22Rv1 (cell line): ENCODE results near the gene BCAP31.

Source experiments
- H3K27ac ChIP-seq: fragments of 450-650 bp; 2 replicates; pipeline ENCODE4 v1.5.1; 2017
- ZFX ChIP-seq: fragments of 450-650 bp; IDR thresholded peaks from 2 replicates; pipeline ENCODE4 v1.6.1; 2017; ENCODE audit warnings: antibody characterized with exemption, borderline replicate concordance
- TF ChIP-seq, protein P1 (sequence below): fragments of 450-650 bp; IDR thresholded peaks from 2 replicates; pipeline ENCODE4 v1.5.1; 2017; ENCODE audit warnings: mild to moderate bottlenecking

Gene BCAP31

DNA sequence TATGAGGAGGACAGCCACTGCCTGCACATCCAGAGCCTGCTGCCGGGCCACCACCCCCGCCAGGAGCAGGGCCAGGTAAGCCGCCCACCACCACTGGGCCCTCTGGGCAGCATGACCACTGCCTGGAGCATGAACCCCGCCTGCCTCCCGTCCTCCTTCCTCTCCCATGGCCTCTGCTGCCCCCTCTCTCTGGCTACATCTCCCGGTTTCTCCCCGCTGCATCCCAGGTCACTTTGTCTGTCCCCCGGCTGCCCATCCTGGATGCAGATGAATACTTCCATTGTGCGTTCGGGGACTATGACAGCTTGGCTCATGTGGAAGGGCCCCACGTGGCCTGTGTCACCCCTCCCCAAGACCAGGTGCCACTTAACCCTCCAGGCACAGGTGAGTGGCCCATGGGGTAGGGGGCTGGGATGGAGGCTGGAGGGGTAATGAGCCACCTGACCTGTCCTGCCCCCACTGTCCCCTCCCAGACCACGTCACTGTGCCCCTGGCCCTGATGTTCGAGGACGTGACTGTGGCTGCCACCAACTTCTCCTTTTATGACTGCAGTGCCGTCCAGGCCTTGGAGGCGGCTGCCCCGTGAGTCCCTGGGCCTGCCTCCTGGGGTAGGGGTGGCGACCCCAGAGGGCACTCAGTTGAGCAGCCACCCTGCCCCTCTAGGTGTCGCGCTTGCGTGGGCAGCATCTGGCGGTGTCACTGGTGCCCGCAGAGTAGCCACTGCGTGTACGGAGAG, 45.8 kb upstream of the BCAP31 start:
- H3K27ac ChIP-seq, result no peak overlapping the region
- TF ChIP-seq ZFX, result no peak
- TF ChIP-seq, protein P1, sequence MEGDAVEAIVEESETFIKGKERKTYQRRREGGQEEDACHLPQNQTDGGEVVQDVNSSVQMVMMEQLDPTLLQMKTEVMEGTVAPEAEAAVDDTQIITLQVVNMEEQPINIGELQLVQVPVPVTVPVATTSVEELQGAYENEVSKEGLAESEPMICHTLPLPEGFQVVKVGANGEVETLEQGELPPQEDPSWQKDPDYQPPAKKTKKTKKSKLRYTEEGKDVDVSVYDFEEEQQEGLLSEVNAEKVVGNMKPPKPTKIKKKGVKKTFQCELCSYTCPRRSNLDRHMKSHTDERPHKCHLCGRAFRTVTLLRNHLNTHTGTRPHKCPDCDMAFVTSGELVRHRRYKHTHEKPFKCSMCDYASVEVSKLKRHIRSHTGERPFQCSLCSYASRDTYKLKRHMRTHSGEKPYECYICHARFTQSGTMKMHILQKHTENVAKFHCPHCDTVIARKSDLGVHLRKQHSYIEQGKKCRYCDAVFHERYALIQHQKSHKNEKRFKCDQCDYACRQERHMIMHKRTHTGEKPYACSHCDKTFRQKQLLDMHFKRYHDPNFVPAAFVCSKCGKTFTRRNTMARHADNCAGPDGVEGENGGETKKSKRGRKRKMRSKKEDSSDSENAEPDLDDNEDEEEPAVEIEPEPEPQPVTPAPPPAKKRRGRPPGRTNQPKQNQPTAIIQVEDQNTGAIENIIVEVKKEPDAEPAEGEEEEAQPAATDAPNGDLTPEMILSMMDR, result no peak

DNA sequence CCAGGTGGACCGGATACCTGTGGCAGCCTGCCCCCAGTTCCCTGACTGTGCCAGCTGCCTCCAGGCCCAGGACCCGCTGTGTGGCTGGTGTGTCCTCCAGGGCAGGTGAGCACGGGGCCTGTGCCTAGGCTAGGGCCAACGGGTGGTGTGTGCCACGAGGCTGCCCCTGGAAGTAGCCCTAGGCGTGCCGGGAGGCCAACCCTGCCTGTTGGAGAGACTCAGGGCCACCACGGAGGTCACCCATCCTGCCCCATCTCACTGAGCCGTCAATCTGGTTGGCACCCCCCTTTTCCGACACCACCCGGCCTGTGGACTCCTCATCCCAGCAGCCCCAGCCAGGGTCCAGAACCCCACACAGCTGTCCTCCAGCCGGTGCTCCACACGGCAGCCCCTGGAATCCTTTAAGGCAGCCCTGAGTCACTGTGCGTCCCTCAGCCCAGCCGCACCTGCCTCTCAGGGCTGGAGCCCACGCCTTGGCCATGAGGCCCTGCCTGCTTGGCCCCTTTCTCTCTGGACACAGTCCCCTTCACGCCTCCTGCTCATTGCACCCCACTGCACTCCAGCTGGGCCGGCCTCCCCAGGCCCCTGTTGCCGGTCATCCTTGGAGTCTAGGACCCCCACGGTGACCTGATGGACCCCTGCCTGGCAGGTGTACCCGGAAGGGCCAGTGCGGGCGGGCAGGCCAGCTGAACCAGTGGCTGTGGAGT, 45.1 kb upstream of the BCAP31 start:
- H3K27ac ChIP-seq, result no peak overlapping the region
- TF ChIP-seq ZFX, result no peak
- TF ChIP-seq, protein P1, result no peak

DNA sequence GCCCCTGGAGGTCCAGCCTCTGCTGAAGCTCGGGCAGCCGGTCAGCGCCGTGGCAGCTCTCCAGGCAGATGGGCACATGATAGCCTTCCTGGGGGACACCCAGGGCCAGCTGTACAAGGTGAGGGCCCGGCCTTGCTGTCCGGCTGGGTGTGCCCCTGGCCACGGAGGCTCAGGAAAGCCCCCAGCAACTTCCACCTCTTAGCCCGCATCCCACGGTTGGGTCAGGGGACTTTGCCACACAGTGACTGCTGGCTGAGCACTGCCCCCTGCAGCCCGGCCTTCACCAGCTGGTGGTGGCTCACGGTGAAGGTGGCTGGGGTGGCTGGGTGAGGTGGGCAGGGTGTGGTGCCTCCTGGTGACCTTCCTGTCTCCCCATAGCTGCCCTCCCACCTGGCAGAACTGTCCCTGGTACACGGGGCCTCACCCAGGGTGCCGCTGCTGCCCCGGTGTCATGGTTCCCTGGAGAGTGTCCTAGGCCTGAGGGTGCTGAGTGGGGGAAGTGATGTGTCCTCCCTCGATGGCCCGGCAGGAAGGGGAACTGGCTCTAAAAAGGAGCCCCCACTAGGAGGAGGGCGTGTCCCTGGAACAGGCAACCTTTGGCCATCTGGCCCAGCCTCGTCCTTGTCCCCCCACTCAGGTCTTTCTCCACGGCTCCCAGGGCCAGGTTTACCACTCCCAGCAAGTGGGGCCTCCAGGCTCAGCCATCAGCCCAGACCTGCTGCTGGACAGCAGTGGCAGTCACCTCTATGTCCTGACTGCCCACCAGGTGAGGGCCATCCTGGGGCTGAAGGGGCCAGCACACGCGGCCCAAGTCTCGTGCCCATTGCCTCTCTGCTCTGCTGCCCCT, 44.3 kb upstream of the BCAP31 start:
- H3K27ac ChIP-seq, result no peak overlapping the region

DNA sequence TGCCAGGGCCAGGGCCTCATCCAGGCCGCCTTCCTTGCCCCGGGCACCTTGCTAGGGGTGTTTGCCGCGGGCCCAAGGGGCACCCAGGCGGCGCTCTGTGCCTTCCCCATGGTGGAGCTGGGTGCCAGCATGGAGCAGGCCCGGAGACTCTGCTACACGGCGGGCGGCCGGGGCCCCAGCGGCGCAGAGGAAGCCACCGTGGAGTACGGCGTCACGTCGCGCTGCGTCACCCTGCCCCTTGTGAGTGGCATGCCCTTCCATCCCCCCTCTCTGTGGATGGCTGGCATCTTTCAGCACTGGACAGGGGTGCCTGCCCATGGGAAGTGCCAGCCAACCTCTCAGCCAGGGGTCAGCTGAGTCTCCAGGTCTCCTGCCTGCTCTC, 43.5 kb upstream of the BCAP31 start:
- no peak overlapping the region for H3K27ac ChIP-seq
- TF ChIP-seq ZFX, result no peak
- TF ChIP-seq, protein P1, result no peak

More for the DNA sequence above, 44.3 kb upstream of the BCAP31 start:
- no peak for TF ChIP-seq ZFX
- TF ChIP-seq, protein P1, result no peak

DNA sequence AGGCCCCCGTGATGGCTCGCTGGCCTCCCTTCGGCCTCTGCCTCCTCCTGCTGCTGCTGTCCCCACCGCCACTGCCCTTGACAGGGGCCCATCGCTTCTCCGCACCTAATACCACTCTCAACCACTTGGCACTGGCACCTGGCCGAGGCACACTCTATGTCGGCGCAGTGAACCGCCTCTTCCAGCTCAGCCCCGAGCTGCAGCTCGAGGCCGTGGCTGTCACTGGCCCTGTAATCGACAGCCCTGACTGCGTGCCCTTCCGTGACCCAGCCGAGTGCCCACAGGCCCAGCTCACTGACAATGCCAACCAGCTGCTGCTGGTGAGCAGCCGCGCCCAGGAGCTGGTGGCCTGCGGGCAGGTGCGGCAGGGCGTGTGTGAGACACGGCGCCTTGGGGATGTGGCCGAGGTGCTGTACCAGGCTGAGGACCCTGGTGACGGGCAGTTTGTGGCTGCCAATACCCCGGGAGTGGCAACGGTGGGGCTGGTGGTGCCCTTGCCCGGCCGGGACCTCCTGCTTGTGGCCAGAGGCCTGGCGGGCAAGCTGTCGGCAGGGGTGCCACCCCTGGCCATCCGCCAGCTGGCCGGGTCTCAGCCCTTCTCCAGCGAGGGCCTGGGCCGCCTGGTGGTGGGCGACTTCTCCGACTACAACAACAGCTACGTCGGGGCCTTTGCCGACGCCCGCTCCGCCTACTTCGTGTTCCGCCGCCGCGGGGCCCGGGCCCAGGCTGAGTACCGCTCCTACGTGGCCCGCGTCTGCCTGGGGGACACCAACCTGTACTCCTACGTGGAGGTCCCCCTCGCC, 42.9 kb upstream of the BCAP31 start:
- no peak for TF ChIP-seq ZFX
- TF ChIP-seq, protein P1, result no peak

DNA sequence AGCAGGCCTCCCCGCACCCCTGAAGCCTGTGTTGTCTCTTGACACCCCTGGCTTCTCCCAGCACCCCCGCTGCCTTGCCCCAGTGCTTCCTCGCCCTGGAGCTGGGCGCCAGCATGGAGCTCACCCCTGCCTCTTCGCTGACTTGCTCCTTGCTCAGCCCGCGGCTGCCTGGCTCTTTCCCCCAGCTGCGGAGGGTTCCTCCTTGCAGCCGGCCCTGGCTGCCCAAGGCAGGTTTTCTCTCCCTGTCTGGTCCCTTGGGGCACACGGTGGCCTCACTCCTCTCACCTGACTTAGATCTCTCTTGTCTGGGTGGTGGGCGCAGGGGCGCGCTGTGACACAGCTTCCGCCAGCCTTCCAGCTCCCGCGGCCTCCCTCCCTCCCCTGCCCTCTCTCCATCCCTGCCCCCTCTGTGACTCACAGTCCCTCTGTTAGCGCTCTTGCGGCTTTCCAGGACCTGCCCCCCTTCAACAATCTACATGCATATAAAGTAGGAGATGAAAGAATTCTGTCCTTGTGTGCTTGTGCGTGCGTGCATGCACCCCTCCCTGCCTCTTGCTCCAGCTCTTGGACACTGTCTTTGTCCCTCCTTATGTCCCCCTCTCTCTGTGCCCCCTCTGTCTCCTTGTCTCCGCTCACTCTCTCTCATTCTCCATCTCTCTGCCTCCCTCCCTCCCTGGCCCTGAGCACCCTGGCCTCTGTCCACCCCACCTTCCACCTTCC, 42.1 kb upstream of the BCAP31 start:
- no peak for TF ChIP-seq ZFX
- TF ChIP-seq, protein P1, result no peak
- no peak overlapping the region for H3K27ac ChIP-seq

More for the DNA sequence above, 42.9 kb upstream of the BCAP31 start:
- H3K27ac ChIP-seq, result no peak overlapping the region
